Hepatocyte (in vitro differentiated cells): ENCODE results near the gene BRAP.

Source experiments
- EZH2 ChIP-seq: fragments of 200-600 bp; sonication (generic); IDR thresholded peaks from 2 replicates; pipeline ENCODE4 v1.6.1; 2016; ENCODE audit warnings: antibody characterized with exemption, mild to moderate bottlenecking, borderline replicate concordance
- EZH2phosphoT487 ChIP-seq: fragments of 200-600 bp; sonication (generic); IDR thresholded peaks from one replicate; pipeline ENCODE4 v1.6.1; 2018; ENCODE audit warnings: antibody characterized with exemption, mild to moderate bottlenecking, low read depth, moderate library complexity; ENCODE audit not compliant: unreplicated experiment, severe bottlenecking

DNA sequence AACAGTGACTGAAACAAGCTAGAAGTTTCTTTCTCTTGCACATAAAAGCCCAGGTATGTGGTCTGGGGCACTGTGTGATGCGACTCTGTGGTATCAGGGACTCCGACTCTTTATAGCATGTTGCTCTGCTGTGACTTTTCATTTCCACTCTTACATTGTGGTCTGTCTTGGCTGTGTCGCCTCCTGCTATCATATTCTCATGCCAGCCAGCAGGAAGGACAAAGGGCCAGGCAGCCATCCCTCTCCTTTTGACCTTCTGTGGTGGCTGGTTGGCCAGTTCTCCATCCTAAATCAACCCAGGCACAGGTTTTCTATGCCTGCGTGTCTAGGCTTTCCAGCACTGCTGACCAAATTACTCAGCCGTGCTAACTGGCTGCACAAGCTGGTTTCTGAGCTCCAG, 8.1 kb upstream of the BRAP start:
- TF ChIP-seq EZH2 (no peak), EZH2phosphoT487 (no peak)
